ENCODE data around the gene ABHD11.
A peak's percentile ranks its signal among the peaks of the same experiment; 100 is the strongest.
"Not testable (repeated sequence)": the region's sequence is repeated elsewhere in the genome, so short reads cannot be mapped to it uniquely, and the experiment has no call there.

ABHD11 gene

GRCh38 chr7:73723813-73724212, 14.8 kb downstream of the ABHD11 start:
- Histone ChIP-seq H3K4me3 (ENCODE audit: low read length in 2 of 2) (no peak overlapping the region), H3K4ac (ENCODE audit: low read length) (no peak overlapping the region), H2BK12ac (ENCODE audit: low read length) (no peak overlapping the region), H3K79me1 (ENCODE audit: low read depth, low read length) (peaks cover 5% of the 10 kb centered on the region), H2BK120ac (ENCODE audit: low read depth, low read length) (no peak overlapping the region), H4K91ac (ENCODE audit: low read depth, low read length, poor library complexity) (no peak overlapping the region), H2AK5ac (ENCODE audit: low read depth, low read length) (no peak overlapping the region), H2BK5ac (ENCODE audit: low read length) (no peak overlapping the region), H3K9ac (ENCODE audit: low read depth, low read length, poor library complexity) (no peak overlapping the region), H4K8ac (ENCODE audit: low read depth, low read length) (no peak overlapping the region), H3K27ac (replicated peaks; ENCODE audit: low read length) (no peak overlapping the region), H2AFZ (ENCODE audit: low read length) (no peak overlapping the region), H3K27me3 (ENCODE audit: control insufficient read depth in 3 of 3, insufficient read depth in 3 of 3, low read depth in 1 of 3, low read length in 3 of 3) (peaks cover 0 to 33% (median 6%) of the 10 kb centered on the region in 3 experiments), H3K18ac (ENCODE audit: low read length) (no peak overlapping the region), H3K4me1 (ENCODE audit: control insufficient read depth in 2 of 2, insufficient read depth in 1 of 2, low read depth in 1 of 2, low read length in 2 of 2) (no peaks in the 10 kb centered on the region), H3K14ac (ENCODE audit: low read length) (no peak overlapping the region), H2BK15ac (ENCODE audit: low read length) (no peak overlapping the region), H3K36me3 (replicated peaks in 1 of 2; ENCODE audit: control insufficient read depth in 2 of 2, insufficient read depth in 2 of 2, low read length in 2 of 2) (no peaks in the 10 kb centered on the region), H3K4me2 (ENCODE audit: insufficient read depth, low read length, poor library complexity, severe bottlenecking) (no peak overlapping the region), H3K9me3 (replicated peaks in 1 of 2; ENCODE audit: control insufficient read depth in 2 of 2, insufficient read depth in 1 of 2, low read depth in 1 of 2, low read length in 2 of 2) (no peaks in the 10 kb centered on the region), H3K23ac (ENCODE audit: low read depth, low read length, poor library complexity) (no peak overlapping the region)
- no peak for DNase-seq (ENCODE audit: low spot score)
- no CpG with 5 or more reads among the region's 3 CpGs for WGBS, 2 donors (ENCODE audit: extremely low coverage in 2 of 2, insufficient read length in 2 of 2, insufficient replicate concordance in 1 of 2)

DNA sequence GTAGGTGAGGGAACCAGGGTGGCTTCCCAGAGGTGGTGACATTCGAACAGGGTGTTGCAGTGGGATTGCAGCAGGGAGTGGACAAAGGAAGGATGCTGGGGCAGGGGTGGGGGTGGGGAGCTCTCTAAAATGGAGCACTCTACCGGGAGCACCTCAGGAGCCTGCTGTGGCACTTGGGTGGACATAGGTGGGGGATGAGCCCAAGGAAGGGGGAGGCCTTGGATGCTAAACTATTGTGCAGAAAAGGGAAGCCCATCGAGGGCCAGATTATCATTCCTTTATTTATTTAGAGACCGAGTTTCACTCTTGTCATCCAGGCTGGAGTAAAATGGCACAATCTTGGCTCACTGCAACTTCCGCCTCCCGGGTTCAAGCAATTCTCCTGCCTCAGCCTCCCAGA, 15.8 kb downstream of the ABHD11 start:
- Histone ChIP-seq H3K4me2 (ENCODE audit: insufficient read depth, low read length, poor library complexity, severe bottlenecking) (no peak overlapping the region), H2AK5ac (ENCODE audit: low read depth, low read length) (no peak overlapping the region), H4K8ac (ENCODE audit: low read depth, low read length) (no peak overlapping the region), H3K18ac (ENCODE audit: low read length) (no peak overlapping the region), H3K4me3 (ENCODE audit: low read length in 2 of 2) (no peak overlapping the region), H3K36me3 (replicated peaks in 1 of 2; ENCODE audit: control insufficient read depth in 2 of 2, insufficient read depth in 2 of 2, low read length in 2 of 2) (no peaks in the 10 kb centered on the region), H3K14ac (ENCODE audit: low read length) (no peak overlapping the region), H3K27ac (replicated peaks; ENCODE audit: low read length) (no peak overlapping the region), H3K27me3 (ENCODE audit: control insufficient read depth in 3 of 3, insufficient read depth in 3 of 3, low read depth in 1 of 3, low read length in 3 of 3) (peaks cover 0 to 33% (median 8%) of the 10 kb centered on the region in 3 experiments), H2BK120ac (ENCODE audit: low read depth, low read length) (no peak overlapping the region), H3K9ac (ENCODE audit: low read depth, low read length, poor library complexity) (no peak overlapping the region), H2BK12ac (ENCODE audit: low read length) (no peak overlapping the region), H3K79me1 (ENCODE audit: low read depth, low read length) (peaks cover 8% of the 10 kb centered on the region), H3K23ac (ENCODE audit: low read depth, low read length, poor library complexity) (no peak overlapping the region), H4K91ac (ENCODE audit: low read depth, low read length, poor library complexity) (no peak overlapping the region), H3K9me3 (replicated peaks in 1 of 2; ENCODE audit: control insufficient read depth in 2 of 2, insufficient read depth in 1 of 2, low read depth in 1 of 2, low read length in 2 of 2) (no peaks in the 10 kb centered on the region), H3K4ac (ENCODE audit: low read length) (no peak overlapping the region), H3K4me1 (ENCODE audit: control insufficient read depth in 2 of 2, insufficient read depth in 1 of 2, low read depth in 1 of 2, low read length in 2 of 2) (peaks cover 0 to 4% of the 10 kb centered on the region in 2 donors), H2AFZ (ENCODE audit: low read length) (no peak overlapping the region), H2BK5ac (ENCODE audit: low read length) (no peak overlapping the region), H2BK15ac (ENCODE audit: low read length) (no peak overlapping the region)
- no CpG with 5 or more reads among the region's 6 CpGs for WGBS, 2 donors (ENCODE audit: extremely low coverage in 2 of 2, insufficient read length in 2 of 2, insufficient replicate concordance in 1 of 2)
- no peak for DNase-seq (ENCODE audit: low spot score)

- H3K14ac ChIP-seq (ENCODE audit: low read length); H2BK15ac ChIP-seq (ENCODE audit: low read length); H3K9ac ChIP-seq (ENCODE audit: low read depth, low read length, poor library complexity); H3K23ac ChIP-seq (ENCODE audit: low read depth, low read length, poor library complexity); H3K36me3 ChIP-seq (replicated peaks in 1 of 2; ENCODE audit: control insufficient read depth in 2 of 2, insufficient read depth in 2 of 2, low read length in 2 of 2); H3K4ac ChIP-seq (ENCODE audit: low read length); H4K8ac ChIP-seq (ENCODE audit: low read depth, low read length); H3K4me3 ChIP-seq (ENCODE audit: low read length in 2 of 2); H3K27ac ChIP-seq (replicated peaks; ENCODE audit: low read length); DNase-seq (ENCODE audit: low spot score); H3K18ac ChIP-seq (ENCODE audit: low read length); H2AK5ac ChIP-seq (ENCODE audit: low read depth, low read length); H3K9me3 ChIP-seq (replicated peaks in 1 of 2; ENCODE audit: control insufficient read depth in 2 of 2, insufficient read depth in 1 of 2, low read depth in 1 of 2, low read length in 2 of 2); H2AFZ ChIP-seq (ENCODE audit: low read length); H4K91ac ChIP-seq (ENCODE audit: low read depth, low read length, poor library complexity); H3K4me1 ChIP-seq (ENCODE audit: control insufficient read depth in 2 of 2, insufficient read depth in 1 of 2, low read depth in 1 of 2, low read length in 2 of 2); H2BK120ac ChIP-seq (ENCODE audit: low read depth, low read length); H2BK5ac ChIP-seq (ENCODE audit: low read length); H2BK12ac ChIP-seq (ENCODE audit: low read length); H3K4me2 ChIP-seq (ENCODE audit: insufficient read depth, low read length, poor library complexity, severe bottlenecking): not testable (repeated sequence)
- H3K79me1 ChIP-seq (ENCODE audit: low read depth, low read length): peaks cover 10% of the 10 kb centered on the region
- H3K27me3 ChIP-seq (ENCODE audit: control insufficient read depth in 3 of 3, insufficient read depth in 3 of 3, low read depth in 1 of 3, low read length in 3 of 3): peaks cover 0 to 32% (median 8%) of the 10 kb centered on the region in 3 experiments
- WGBS, 2 donors (ENCODE audit: extremely low coverage in 2 of 2, insufficient read length in 2 of 2, insufficient replicate concordance in 1 of 2): no CpG with 5 or more reads among the region's 4 CpGs
Observed at GRCh38 chr7:73722182-73722581, 16.4 kb downstream of the ABHD11 start.

DNA sequence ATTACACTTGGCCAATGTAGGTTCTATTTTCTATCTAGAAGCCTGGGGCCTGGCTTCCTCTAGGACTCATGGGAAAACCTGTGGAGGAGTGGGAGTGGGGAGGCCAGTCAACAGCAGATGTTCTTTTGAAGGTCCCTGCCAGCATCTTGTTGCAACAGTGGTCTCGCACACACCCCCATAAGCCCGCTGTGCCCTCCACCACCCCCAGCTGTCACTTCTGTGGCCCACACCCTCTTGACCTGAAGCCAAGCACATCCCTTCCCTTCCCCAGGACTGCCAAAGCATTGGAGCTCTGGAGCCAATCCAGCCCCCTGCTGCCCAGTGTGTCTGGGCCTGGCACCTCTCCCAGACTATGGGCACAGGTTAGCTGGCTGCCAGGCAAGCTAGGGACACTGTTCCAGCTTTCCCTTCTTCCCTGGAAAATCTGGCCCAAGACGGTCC, 17.2 kb downstream of the ABHD11 start:
- peak overlapping the region; percentile 73 for H2BK12ac ChIP-seq (ENCODE audit: low read length)
- no peak overlapping the region for H3K27ac ChIP-seq (replicated peaks; ENCODE audit: low read length)
- H2BK120ac ChIP-seq (ENCODE audit: low read depth, low read length): no peak overlapping the region
- H3K4me3 ChIP-seq (ENCODE audit: low read length in 2 of 2): no peak overlapping the region
- H2AK5ac ChIP-seq (ENCODE audit: low read depth, low read length): peak overlapping the region; percentile 89
- peaks cover 0 to 27% (median 8%) of the 10 kb centered on the region in 3 experiments for H3K27me3 ChIP-seq (ENCODE audit: control insufficient read depth in 3 of 3, insufficient read depth in 3 of 3, low read depth in 1 of 3, low read length in 3 of 3)
- H4K91ac ChIP-seq (ENCODE audit: low read depth, low read length, poor library complexity): no peak overlapping the region
- no peak overlapping the region for H3K4me2 ChIP-seq (ENCODE audit: insufficient read depth, low read length, poor library complexity, severe bottlenecking)
- H3K18ac ChIP-seq (ENCODE audit: low read length): peak overlapping the region; percentile 19
- H3K23ac ChIP-seq (ENCODE audit: low read depth, low read length, poor library complexity): no peak overlapping the region
- H3K4me1 ChIP-seq (ENCODE audit: control insufficient read depth in 2 of 2, insufficient read depth in 1 of 2, low read depth in 1 of 2, low read length in 2 of 2): peaks cover 0 to 4% of the 10 kb centered on the region in 2 donors
- H3K36me3 ChIP-seq (replicated peaks in 1 of 2; ENCODE audit: control insufficient read depth in 2 of 2, insufficient read depth in 2 of 2, low read length in 2 of 2): no peaks in the 10 kb centered on the region
- peaks cover 10% of the 10 kb centered on the region for H3K79me1 ChIP-seq (ENCODE audit: low read depth, low read length)
- H3K14ac ChIP-seq (ENCODE audit: low read length): no peak overlapping the region
- H3K9me3 ChIP-seq (replicated peaks in 1 of 2; ENCODE audit: control insufficient read depth in 2 of 2, insufficient read depth in 1 of 2, low read depth in 1 of 2, low read length in 2 of 2): no peaks in the 10 kb centered on the region
- DNase-seq (ENCODE audit: low spot score): no peak
- no peak overlapping the region for H3K9ac ChIP-seq (ENCODE audit: low read depth, low read length, poor library complexity)
- H3K4ac ChIP-seq (ENCODE audit: low read length): no peak overlapping the region
- peak overlapping the region; percentile 93 for H2BK15ac ChIP-seq (ENCODE audit: low read length)
- H4K8ac ChIP-seq (ENCODE audit: low read depth, low read length): no peak overlapping the region
- no CpG with 5 or more reads among the region's 3 CpGs for WGBS, 2 donors (ENCODE audit: extremely low coverage in 2 of 2, insufficient read length in 2 of 2, insufficient replicate concordance in 1 of 2)
- no peak overlapping the region for H2AFZ ChIP-seq (ENCODE audit: low read length)
- H2BK5ac ChIP-seq (ENCODE audit: low read length): no peak overlapping the region
